Measurements from ENCODE around the gene IKBKE. TPM values are rescaled to one million over a fixed set of nuclear protein-coding genes. Genes with fewer than 3 reads are reported as not detected.

Gene IKBKE
- polyA plus RNA-seq, 2 of the 4 experiments (the other 2 are of a cell fraction) = 6.3 to 6.4 TPM

GRCh38 chr1:206472024-206472423 lies 1.7 kb downstream of the IKBKE start:
- TF ChIP-seq, protein P1, sequence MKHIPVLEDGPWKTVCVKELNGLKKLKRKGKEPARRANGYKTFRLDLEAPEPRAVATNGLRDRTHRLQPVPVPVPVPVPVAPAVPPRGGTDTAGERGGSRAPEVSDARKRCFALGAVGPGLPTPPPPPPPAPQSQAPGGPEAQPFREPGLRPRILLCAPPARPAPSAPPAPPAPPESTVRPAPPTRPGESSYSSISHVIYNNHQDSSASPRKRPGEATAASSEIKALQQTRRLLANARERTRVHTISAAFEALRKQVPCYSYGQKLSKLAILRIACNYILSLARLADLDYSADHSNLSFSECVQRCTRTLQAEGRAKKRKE (CRISPR knock-in tag; IDR thresholded peaks at IDR 0.05; ENCODE audit: low read depth) = no peak
- TF ChIP-seq JUN (IDR thresholded peaks at IDR 0.05) = no peak
- TF ChIP-seq CHD2 (IDR thresholded peaks at IDR 0.05; ENCODE audit: low read length, partially characterized antibody) = no peak
- TF ChIP-seq MAZ (IDR thresholded peaks at IDR 0.05; ENCODE audit: borderline replicate concordance, low read depth, low read length) = no peak
- no peak for TF ChIP-seq RCOR1 (IDR thresholded peaks at IDR 0.05; ENCODE audit: low read depth, low read length)
- TF ChIP-seq RAD21 (conservative IDR thresholded peaks at IDR 0.05 in 1 of 2, IDR thresholded peaks at IDR 0.05 in 1 of 2) = no peak
- DNase-seq (ENCODE audit: low read depth in 1 of 2, low spot score in 1 of 2) (no peak), FAIRE-seq (no peak), ATAC-seq (no peak)
- 96% methylated on average over 2 of the region's 2 CpGs for WGBS (ENCODE audit: missing lambda C conversion rate)
- Histone ChIP-seq H3K4me2 (no peak overlapping the region; the same call in 2 of the 3 replicates), H3K4me1 (peaks cover 20% of the 10 kb centered on the region), H3K27ac (no peak overlapping the region), H3K4me3 (no peak overlapping the region), H3K9me3 (no peaks in the 10 kb centered on the region)
- CTCF ChIA-PET = interaction anchor here (2.6 to 5.8 kb wide), 3 partner anchors 8 to 18 kb away, joined by 11 to 73 read pairs (median 57); no protein-coding TSS in a partner anchor
- POLR2A ChIA-PET = no interaction called here

GRCh38 chr1:206472454-206472853 lies 2.2 kb downstream of the IKBKE start:
- H3K4me1 ChIP-seq = peaks cover 20% of the 10 kb centered on the region
- no peaks in the 10 kb centered on the region for H3K9me3 ChIP-seq
- ChIA-PET CTCF (interaction anchor here (2.0 to 5.8 kb wide), 4 partner anchors 8 to 192 kb away, joined by 5 to 73 read pairs (median 34); no protein-coding TSS in a partner anchor), POLR2A (no interaction called here)
- H3K4me3 ChIP-seq = no peak overlapping the region
- no peak overlapping the region for H3K27ac ChIP-seq
- no peak for DNase-seq (ENCODE audit: low read depth in 1 of 2, low spot score in 1 of 2)
- H3K4me2 ChIP-seq = no peak overlapping the region
- FAIRE-seq = no peak
- 59% methylated on average over 3 of the region's 3 CpGs for WGBS (ENCODE audit: missing lambda C conversion rate)
- no peak for ATAC-seq
- no peak for TF ChIP-seq RNF2 (IDR thresholded peaks at IDR 0.05; ENCODE audit: borderline replicate concordance, low read depth)
- no peak for TF ChIP-seq EP300 (IDR thresholded peaks at IDR 0.05)
- TF ChIP-seq, protein P2, sequence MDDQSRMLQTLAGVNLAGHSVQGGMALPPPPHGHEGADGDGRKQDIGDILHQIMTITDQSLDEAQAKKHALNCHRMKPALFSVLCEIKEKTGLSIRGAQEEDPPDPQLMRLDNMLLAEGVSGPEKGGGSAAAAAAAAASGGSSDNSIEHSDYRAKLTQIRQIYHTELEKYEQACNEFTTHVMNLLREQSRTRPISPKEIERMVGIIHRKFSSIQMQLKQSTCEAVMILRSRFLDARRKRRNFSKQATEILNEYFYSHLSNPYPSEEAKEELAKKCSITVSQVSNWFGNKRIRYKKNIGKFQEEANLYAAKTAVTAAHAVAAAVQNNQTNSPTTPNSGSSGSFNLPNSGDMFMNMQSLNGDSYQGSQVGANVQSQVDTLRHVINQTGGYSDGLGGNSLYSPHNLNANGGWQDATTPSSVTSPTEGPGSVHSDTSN (IDR thresholded peaks at IDR 0.05) = no peak
- no peak for TF ChIP-seq HDAC2 (IDR thresholded peaks at IDR 0.05)
- TF ChIP-seq JUNB (IDR thresholded peaks at IDR 0.05) = no peak
- TF ChIP-seq TP53 (CRISPR knock-in tag; IDR thresholded peaks at IDR 0.05) = no peak
- TF ChIP-seq CBX2 (IDR thresholded peaks at IDR 0.05; ENCODE audit: borderline replicate concordance, low read depth) = no peak
- no peak for TF ChIP-seq NR3C1 (IDR thresholded peaks at IDR 0.05)
- no peak for TF ChIP-seq POLR2A (IDR thresholded peaks at IDR 0.05; ENCODE audit: low read length)
- TF ChIP-seq HOXA7 (CRISPR knock-in tag; IDR thresholded peaks at IDR 0.05) = no peak
- TF ChIP-seq PHF8 (IDR thresholded peaks at IDR 0.05; ENCODE audit: borderline replicate concordance, low read depth) = no peak
- TF ChIP-seq RCOR1 (IDR thresholded peaks at IDR 0.05; ENCODE audit: low read depth, low read length) = no peak
- TF ChIP-seq BHLHE40 (IDR thresholded peaks at IDR 0.05; ENCODE audit: low read depth, low read length) = no peak
- TF ChIP-seq NFE2L2 (conservative IDR thresholded peaks at IDR 0.05; ENCODE audit: low read length) = no peak

- no peak for DNase-seq (ENCODE audit: low read depth in 1 of 2, low spot score in 1 of 2)
- ATAC-seq = no peak
- 56% methylated on average over 5 of the region's 5 CpGs for WGBS (ENCODE audit: missing lambda C conversion rate)
- H3K4me3 ChIP-seq = no peak overlapping the region
- no peak overlapping the region for H3K4me2 ChIP-seq
- no peak for FAIRE-seq
- peaks cover 20% of the 10 kb centered on the region for H3K4me1 ChIP-seq
- POLR2A ChIA-PET = no interaction called here
- H3K27ac ChIP-seq = no peak overlapping the region
- no peaks in the 10 kb centered on the region for H3K9me3 ChIP-seq
- CTCF ChIA-PET = interaction anchor here (2.0 to 5.8 kb wide), 3 partner anchors 12 to 191 kb away, joined by 5 to 73 read pairs (median 10); no protein-coding TSS in a partner anchor
- TF ChIP-seq KDM5A (IDR thresholded peaks at IDR 0.05) (no peak), REST (IDR thresholded peaks at IDR 0.05) (no peak), ZNF302 (CRISPR knock-in tag; IDR thresholded peaks at IDR 0.05) (no peak), EHMT2 (IDR thresholded peaks at IDR 0.05; ENCODE audit: low read depth) (no peak), BCL3 (IDR thresholded peaks at IDR 0.05) (no peak), ZSCAN20 (CRISPR knock-in tag; IDR thresholded peaks at IDR 0.05) (no peak)
- TF ChIP-seq, protein P3, sequence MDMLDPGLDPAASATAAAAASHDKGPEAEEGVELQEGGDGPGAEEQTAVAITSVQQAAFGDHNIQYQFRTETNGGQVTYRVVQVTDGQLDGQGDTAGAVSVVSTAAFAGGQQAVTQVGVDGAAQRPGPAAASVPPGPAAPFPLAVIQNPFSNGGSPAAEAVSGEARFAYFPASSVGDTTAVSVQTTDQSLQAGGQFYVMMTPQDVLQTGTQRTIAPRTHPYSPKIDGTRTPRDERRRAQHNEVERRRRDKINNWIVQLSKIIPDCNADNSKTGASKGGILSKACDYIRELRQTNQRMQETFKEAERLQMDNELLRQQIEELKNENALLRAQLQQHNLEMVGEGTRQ (IDR thresholded peaks at IDR 0.05) = no peak
- TF ChIP-seq, protein P2 (IDR thresholded peaks at IDR 0.05) = no peak
Observed at GRCh38 chr1:206472886-206473285, 2.6 kb downstream of the IKBKE start.
